HG03439 (cell line): ENCODE results near the gene CTDSP2.
"Not testable (repeated sequence)": the region's sequence is repeated elsewhere in the genome, so short reads cannot be mapped to it uniquely, and the experiment has no call there.

ENCODE experiments used
- ATAC-seq: cut with Tn5 transposase; IDR thresholded peaks from one replicate; pipeline ENCODE4 v1.9.1; 2021; ENCODE audit warnings: mild to moderate bottlenecking, moderate library complexity; ENCODE audit not compliant: unreplicated experiment

The CTDSP2 gene

DNA sequence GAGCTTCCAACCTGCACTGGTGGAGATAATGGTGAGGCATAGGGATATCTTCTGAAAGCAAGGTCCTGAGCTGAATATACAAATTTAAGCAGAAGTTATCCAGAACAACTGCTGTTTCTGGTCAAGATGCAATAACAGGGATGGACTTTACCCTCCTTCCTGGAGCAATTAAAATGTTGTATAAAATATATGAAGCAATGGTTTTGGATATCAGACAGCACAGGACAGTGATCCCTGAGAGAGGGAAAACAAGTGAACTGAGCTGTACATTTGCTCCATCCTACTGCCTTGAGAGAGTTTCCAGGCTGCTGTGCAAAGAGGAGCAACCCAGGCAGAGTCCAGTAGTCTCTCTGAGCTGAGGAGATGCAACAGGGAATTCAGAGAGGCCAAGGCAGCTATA is 36.0 kb upstream of the CTDSP2 start:
- no peak for ATAC-seq

DNA sequence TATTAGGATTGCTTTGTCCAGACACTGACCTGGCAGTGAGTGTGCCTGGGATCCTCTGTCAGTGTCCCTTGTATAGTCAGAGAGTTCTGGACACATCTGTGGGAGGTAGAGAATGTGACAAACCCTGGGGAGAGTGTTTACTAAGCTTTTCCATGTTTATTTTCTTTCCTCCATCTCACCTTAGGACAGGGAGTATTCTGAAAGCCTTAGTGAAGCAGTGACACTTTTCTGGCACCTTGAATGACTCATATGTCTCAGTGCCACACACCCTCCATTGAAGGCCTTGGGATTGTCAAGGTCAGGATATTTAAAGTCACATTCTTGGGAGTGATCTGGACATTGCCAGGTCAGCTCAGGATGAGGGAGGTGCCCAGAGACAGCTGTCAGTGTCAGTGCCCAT is 34.9 kb upstream of the CTDSP2 start:
- no peak for ATAC-seq

DNA sequence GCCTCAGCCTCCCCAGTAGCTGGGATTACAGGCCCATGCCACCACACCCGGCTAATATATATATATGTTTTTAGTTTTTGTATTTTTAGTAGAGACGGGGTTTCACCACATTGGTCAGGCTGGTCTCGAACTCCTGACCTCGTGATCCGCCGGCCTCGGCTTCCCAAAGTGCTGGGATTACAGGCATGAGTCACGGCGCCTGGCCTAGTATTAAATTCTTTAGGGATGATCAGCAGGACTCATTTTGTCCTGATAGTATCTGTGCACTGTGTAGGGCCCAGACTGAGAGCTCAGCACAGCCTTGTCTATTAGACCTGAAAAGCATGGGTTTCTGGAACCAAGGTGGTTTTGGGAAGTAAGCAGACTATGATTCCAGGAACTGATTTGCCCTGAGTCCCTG is 34.5 kb upstream of the CTDSP2 start:
- ATAC-seq: not testable (repeated sequence)

DNA sequence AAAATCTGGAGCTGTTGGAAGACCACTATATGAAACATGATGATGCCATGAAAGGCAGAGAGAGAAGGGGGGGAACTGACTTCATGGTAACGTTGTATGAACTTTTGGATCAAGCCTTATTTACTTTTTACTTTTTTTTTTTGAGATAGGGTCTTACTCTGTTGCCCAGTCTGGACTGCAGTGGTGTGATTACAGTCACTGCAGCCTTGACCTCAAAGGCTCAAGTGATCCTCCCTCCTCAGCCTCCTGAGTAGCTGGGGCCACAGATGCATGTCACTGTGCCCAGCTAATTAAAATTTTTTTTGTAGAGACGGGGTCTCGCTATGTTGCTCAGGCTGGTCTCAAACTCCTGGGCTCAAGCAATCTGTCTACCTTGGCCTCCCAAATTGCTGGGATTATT is 31.3 kb upstream of the CTDSP2 start:
- ATAC-seq: no peak

DNA sequence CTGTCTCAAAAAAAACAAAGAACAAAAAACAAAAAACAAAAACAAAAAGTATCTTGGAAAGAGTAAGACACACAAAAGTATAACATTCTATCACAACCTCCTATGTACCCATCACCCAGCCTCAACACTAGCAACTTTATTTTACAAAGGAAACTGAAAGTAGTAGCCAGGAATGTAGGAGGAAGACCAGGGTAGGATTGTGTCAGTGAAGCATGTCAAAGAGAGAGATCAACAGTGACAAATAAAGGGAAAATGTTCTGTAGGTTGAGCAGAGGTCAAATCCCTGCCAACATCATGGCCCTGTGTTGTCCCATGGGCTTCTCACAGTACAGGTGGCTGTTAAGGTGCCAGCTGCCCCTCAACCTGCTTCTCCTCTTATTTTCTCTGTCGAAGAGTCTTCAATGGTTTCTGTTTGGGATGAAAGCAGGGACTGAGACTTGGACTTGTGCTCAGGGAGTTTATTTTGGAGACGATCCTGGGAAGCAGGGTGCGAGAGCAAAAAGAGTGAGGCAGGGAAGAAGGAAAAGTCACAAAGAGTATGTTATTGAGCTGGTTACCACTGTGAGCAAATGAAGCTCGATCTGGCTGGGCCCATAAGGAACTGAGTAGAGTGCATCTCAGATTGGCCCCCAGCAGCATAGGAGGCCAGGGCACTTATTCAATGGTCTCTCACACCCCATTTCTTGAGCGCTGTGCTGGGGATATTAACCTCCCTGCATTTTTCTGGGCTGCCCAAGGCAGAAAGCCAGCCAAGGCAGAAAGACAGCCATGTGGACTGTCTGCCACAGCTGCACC is 29.4 kb upstream of the CTDSP2 start:
- ATAC-seq: no peak

DNA sequence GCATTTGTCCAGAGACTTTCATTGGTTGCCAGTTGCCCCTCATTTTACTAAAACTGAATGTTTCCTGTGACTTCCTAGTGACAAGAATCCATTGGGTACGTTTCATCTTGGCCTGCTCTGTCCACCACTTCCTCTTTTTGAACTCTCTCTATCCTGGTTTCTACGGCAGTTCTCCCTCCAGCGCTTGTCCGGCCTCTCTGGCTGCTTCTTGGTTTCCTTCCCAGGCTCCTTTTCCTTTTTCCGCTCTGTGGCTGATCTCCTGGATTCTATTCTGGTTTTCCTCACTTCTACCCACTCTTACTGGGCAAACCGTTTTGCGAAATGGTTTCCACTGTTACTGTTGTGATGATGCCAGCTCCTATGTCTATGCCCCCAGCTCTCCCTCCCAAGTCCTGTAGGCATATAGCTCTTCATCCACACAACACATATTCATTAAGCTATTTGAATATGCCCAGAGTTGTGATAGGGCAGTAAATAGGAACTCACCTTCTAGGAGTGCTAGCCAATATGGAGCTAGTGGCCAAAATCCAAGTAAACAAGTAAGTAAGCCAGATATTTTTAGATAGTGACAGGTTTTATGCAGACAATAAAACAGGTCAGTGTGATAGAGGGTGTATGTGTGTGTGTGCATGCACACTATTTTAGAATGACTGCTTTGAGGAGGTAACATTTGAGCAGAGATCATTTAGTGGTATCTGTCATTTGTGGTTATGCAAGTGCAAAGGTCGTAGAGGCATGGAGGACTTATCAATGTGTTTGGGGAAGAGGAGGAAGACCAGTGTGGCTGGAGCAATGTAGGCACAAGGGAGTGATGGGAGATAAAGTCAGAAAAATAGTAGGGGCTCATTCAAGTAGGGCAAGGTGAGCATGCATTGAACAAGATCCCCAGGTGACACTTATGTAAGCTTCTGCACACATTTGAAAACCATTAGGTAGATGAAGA is 27.9 kb upstream of the CTDSP2 start:
- no peak for ATAC-seq

DNA sequence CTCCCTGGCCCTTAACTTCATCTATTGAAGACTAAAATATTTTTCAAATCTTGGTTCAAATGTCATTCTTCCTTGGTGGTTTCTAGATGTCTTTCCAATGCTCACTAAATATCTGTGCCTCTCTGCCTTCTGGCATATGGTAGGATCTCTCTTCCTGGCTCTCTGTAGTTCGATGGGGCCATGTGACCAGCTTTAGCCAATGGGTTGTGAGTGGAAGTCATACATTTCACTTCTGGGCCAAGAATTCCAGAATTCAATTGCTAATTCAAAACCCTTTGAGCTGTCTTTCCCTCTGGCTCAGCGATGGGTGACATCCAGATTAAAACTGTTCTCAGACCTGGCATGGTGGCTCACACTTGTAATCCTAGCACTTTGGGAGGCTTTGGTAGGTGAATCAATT is 25.8 kb upstream of the CTDSP2 start:
- ATAC-seq: no peak

DNA sequence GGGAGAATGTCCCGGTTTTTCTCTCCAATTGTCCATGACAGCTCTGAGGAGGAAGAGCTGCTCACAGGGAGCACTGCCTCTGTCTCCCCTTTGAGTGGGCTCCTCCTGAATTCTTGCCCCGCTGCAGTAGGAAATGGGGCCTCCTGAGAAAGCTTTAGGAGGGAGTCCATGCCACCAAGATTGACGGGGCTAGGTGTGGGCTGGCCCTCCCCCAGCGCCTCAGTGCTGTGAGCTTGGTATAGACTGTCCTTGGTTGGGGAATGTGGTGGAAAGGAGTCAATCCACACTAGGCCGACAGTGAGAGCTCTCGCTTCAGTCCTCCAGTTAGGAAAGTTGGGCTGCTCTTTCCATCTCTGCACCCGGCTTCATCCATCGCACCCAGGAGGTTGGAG is 23.4 kb upstream of the CTDSP2 start:
- no peak for ATAC-seq

DNA sequence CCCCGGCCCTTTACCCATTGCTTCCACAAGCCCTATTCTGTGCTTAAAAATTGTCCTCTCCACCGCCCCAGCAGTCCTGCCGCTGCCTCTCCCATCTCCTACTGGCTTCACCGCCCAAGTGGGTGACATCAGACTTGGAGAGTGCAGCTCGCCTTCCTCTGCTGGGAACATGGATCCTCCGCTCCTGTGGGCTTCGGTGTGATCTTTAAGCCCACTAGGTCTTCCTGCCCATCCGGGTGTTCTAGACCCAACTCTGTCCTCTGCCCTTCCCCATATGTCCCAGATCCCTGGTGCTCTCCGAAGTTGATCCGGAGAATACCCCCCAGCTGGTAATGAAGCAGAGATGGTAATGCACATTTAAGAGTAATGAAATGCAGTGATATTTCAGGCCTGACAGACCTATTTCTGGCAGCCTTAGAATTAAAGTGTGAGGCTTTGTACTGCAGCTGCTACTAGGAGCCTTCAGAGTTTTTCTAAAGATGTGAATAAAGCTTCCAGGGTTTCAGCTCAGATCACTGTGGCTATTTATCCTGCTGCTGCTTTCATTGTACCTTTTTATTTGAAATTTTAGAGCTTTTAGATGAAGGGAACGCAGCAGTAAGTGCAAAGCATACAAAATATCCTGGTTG is 22.9 kb upstream of the CTDSP2 start:
- ATAC-seq: no peak

DNA sequence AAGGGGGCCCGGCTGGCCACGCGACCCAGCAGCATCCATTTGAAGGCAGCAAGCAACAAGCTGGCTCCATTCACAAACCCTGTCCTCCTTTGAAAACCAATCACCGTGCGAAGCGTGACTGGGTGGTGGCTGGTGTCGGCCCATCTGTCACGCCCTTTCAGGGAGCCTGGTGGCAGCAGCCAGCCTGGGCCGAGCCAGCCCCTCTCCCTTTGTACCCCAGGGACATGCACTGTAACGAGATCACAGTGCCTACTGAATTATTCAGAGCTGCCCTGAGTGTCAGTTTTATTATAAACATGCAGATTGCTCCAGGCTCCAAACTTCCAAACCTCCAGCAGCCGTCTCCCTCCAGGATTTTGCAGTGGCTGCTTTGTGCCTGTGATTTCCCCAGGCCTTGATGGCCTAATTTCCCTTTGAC is 22.3 kb upstream of the CTDSP2 start:
- ATAC-seq: no peak

DNA sequence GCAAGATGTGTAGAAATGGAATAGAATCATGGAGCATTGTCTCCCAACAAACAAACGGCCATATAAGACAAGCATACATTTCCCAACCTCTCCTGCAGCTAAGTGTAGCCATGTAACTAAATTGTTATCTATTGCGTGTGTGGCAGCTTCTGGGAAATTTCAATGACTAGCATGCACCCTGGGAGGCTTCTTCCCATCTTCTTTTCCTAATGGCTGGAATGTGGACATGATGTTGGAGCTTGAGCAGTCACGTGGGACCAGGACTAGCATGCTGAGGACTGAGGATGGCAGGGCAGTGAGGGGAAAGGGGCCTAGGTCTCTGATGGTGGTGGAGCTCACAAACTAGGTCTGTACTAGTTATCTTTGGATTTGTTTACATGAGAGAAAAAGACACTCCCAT is 21.7 kb upstream of the CTDSP2 start:
- ATAC-seq: no peak

DNA sequence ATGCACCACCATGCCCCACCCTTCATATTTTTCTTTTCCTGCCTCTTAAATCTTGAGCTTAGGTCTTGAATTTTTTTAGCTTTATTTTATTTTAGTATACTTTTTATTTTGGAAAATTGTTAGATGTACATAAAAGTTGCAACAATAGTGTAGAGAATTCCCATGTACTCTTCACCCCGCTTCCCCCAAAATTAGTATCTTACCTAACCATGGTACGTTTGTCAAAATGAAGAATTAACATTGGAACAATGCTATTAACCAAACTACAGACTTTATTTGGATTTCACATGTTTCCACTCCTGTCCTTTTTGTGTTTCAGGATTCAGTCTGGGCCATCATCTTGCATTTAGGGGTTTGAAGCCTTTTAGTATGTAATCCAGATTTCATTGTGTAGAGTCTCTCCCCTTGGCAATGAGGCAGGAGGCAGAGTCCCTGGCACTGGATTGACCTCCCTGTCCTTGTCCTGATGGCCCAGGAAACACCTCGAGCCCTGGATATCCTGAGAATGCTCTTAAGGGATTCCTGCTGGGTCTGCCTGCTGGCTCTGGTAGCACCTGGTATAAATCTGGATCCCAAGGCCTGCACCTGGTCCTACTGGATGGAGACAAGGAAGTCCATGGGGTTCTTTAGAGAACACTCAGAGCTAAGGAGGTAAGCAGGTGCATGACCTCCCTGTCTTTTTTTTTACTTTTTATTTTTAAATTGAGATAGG is 19.9 kb upstream of the CTDSP2 start:
- no peak for ATAC-seq

DNA sequence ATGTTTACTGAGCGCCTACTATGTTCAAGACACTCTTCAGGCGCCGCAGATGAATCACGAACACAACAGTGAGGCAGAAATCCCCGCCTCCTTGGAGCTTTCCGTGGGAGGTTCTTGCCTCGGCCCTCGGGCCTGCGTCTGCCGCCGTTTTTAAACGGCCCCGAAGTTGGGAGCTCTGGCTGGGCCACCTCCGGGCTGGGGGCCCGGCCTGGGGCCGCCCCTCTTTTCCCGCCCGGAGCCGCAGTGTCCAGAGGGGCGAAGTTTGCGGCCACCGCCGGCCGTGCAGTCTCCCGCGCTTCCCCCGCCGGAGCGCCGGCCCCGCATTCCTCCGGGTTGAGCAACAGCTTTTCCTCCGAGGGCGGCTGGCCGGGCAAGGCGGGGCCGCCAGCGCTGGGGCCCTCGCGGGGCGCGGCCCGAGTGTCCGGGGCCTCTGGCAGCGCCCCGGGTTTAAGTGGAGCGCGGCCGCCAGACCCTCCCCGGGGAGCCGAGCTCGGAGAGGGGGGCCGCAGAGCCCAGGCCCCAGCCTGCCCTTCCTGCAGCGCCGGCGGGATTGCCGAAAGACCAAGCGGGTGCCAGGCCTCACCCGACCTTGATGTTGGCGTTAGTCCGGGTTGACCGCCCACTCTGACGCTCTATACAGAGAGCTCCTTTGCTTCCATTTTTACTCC is 18.7 kb upstream of the CTDSP2 start:
- peak; percentile 76 for ATAC-seq

DNA sequence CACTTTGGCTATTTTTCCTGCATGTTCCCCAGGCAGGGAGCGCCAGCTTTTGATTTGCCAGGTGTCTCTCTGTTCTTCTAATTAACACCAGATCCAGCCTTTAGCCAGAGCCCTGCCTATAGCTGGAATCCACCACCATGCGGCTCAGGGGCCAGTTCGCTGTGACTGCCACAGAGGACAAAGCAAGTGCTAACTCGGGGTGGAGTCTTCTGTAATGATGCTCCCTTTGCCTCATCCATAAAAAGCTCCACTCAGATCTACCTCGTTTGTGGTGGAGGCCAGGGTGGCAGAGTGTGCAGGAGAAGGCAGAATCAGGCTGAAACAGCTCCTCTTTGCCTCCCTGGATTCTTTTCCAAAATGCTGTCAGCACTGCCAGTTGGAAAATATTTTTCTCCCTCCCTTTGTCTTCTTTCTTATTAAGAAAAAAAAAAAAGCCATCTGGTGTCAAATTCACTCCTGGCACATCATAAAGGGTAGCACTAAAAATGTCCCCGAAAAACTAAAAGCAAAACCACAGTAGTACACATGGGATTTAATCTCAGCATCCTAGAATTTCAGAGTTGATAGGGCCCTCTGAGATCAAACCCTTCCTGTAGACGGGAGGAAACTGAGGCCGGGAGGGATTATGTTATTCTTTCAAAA is 18.0 kb upstream of the CTDSP2 start:
- no peak for ATAC-seq

DNA sequence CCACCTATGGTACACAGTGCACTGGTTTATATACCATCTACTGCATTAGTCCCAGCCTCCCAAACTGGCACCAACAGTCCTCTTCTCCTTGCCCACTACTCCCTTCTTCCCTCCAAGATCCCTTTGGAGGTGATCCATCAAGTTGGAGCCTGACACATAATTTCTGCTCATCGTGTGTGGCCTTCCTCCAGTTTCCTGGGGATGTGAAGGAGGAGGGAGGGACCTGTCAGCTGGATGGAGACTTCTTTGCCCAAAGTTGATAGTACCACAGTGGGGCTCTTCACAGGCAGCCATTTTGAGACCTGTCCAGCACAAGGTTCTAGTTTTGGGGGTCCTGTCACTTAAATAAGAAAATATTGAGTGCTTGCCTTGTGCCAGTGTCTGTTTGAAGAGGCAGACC is 17.1 kb upstream of the CTDSP2 start:
- no peak for ATAC-seq

DNA sequence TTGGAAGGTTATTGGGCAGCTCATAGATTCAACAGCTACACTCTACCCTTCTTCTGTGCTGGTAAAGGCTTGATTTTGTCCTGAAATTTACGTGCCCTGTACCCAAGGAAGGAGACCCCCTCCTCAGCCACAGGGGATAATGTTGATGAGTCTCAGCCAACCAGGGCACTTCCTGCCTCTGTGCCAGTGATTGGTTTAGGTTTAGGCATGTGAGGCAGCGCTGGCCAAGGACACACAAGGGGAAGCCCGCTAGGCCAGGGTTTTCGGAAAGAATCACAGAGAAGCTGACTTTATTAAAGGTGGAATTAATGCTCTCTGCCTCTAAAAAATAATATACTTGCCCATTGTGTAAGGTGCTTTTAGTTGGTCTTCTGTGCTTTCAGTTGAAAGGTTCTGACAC is 15.4 kb upstream of the CTDSP2 start:
- no peak for ATAC-seq

DNA sequence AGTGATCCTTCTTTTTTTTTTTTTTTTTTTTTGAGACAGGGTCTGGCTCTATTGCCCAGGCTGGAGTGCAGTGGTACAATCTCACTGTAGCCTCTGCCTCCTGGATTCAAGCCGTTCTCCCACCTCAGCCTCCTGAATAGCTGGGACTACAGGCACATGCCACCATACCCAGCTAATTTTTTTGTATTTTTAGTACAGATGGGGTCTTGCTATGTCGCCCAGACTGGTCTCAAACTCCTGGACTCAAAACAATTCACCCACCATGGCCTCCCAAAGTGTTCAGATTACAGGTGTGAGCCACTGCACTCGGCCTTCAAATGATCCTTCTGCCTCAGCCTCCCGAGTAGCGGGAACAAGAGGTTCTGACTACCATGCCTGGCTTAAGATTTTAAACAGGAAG is 14.4 kb upstream of the CTDSP2 start:
- not testable (repeated sequence) for ATAC-seq

DNA sequence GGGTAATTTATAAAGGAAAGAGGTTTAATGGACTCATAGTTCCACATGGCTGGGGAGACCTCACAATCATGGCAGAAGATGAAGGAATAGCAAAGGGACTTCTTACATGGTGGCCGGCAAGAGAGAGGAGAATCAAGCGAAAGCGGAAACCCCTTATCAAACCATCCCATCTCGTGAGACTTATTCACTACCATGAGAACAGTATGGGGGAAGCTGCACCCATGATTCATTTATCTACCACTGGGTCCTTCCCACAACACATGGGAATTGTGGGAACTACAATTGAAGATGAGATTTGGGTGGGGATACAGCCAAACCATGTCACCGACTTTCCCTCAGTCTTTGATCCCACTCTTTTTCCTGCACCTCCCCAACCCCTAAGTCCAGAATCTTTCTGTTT is 12.6 kb upstream of the CTDSP2 start:
- ATAC-seq: no peak

DNA sequence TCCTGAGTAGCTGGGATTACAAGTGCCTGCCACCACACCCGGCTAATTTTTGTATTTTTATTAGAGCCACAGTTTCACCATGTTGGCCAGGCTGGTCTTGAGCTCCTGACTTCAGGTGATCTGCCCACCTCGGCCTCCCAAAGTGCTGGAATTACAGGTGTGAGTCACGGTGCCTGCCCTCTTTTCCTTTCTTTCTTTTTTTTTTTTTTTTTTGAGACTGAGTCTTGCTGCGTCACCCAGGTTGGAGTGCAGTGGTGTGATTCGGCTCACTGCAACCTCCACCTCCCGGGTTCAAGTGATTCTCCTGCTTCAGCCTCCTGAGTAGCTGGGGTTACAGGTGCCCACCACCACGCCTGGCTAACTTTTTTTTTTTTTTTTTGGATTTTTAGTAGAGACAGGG is 11.6 kb upstream of the CTDSP2 start:
- not testable (repeated sequence) for ATAC-seq

DNA sequence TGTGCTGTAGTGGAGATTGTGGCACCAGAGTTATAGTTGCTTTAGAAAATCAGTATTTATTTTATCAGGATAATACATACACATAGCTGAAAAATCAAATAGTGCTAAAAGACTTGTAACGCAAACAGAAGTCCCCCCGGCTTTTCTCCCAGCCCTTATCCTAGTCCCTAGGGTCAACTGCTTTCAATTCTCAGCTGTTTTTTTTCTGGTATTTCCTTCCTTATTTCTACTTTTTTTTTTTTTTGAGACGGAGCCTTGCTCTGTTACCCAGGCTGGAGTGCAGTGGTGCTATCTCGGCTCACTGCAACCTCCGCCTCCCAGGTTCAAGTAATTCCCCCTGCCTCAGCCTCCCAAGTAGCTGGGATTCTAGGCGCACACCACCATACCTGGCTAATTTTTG is 8.4 kb upstream of the CTDSP2 start:
- no peak for ATAC-seq
